WTC11 (cell line): ENCODE results near the gene RFTN1. TPM values are rescaled to one million over a fixed set of nuclear protein-coding genes. Genes with fewer than 3 reads are reported as not detected.
A peak's percentile ranks its signal among the peaks of the same experiment; 100 is the strongest.

ENCODE experiments used
- ATAC-seq: fragments of 200-7000 bp; cut with Tn5 transposase; 2 replicates; pipeline ENCODE4 v1.10.0; 2021; ENCODE audit warnings: mild to moderate bottlenecking, moderate library complexity
- CTCF ChIA-PET: fragments of 300-600 bp; sonication (Branson Sonifier 250); formaldehyde crosslinking; loops from one replicate; lab custom pipeline; 2021; ENCODE audit warnings: antibody characterized with exemption; lab: Charles Lee
- POLR2A ChIA-PET: fragments of 350-600 bp; sonication (Branson Sonifier 250); formaldehyde crosslinking; loops from one replicate; lab custom pipeline; 2021; ENCODE audit warnings: antibody characterized with exemption; lab: Charles Lee
- DNase-seq: peaks from one replicate; pipeline ENCODE4 v3.0.0; 2021; ENCODE audit warnings: low spot score
- H3K27ac Mint-ChIP-seq: 2 replicates; pipeline ENCODE4 v1.8.0; 2021; ENCODE audit warnings: mixed read lengths
- H3K27me3 Mint-ChIP-seq: 2 replicates; pipeline ENCODE4 v1.8.0; 2021; ENCODE audit warnings: low read depth, mild to moderate bottlenecking, moderate library complexity, mixed read lengths
- H3K36me3 Mint-ChIP-seq: 2 replicates; pipeline ENCODE4 v1.8.0; 2021; ENCODE audit warnings: mixed read lengths
- H3K4me1 Mint-ChIP-seq: 2 replicates; pipeline ENCODE4 v1.8.0; 2022; ENCODE audit warnings: mixed read lengths
- H3K4me3 Mint-ChIP-seq: 2 replicates; pipeline ENCODE4 v1.8.0; 2021; ENCODE audit warnings: mild to moderate bottlenecking, moderate library complexity, mixed read lengths
- H3K9me3 Mint-ChIP-seq: 2 replicates; pipeline ENCODE4 v1.8.0; 2021; ENCODE audit warnings: mixed read lengths
- ESRRA ChIP-seq: sonication (generic); formaldehyde crosslinking; IDR thresholded peaks from 2 replicates; pipeline ENCODE4 v1.8.1; 2022; ENCODE audit warnings: mild to moderate bottlenecking, missing genetic modification reagents, borderline replicate concordance
- ETV6 ChIP-seq: sonication (generic); formaldehyde crosslinking; IDR thresholded peaks from 2 replicates; pipeline ENCODE4 v1.8.1; 2022; ENCODE audit warnings: mild to moderate bottlenecking, missing genetic modification reagents
- IRF2 ChIP-seq: sonication (generic); formaldehyde crosslinking; IDR thresholded peaks from 2 replicates; pipeline ENCODE4 v1.8.0; 2022; ENCODE audit warnings: low read depth, missing genetic modification reagents, borderline replicate concordance
- KAT7 ChIP-seq: sonication (generic); formaldehyde crosslinking; IDR thresholded peaks from 2 replicates; pipeline ENCODE4 v1.8.1; 2023; ENCODE audit warnings: missing genetic modification reagents, mild to moderate bottlenecking, borderline replicate concordance
- MXD4 ChIP-seq: fragments of 250-450 bp; sonication (Bioruptor Pico); IDR thresholded peaks from 2 replicates; pipeline ENCODE4 v1.8.0; 2021; ENCODE audit warnings: mild to moderate bottlenecking, moderate library complexity, borderline replicate concordance
- MYBL2 ChIP-seq: sonication (generic); formaldehyde crosslinking; IDR thresholded peaks from 2 replicates; pipeline ENCODE4 v1.8.1; 2023; ENCODE audit warnings: mild to moderate bottlenecking, moderate library complexity, missing genetic modification reagents
- NR2C2 ChIP-seq: sonication (generic); formaldehyde crosslinking; IDR thresholded peaks from 2 replicates; pipeline ENCODE4 v1.8.0; 2022; ENCODE audit warnings: mild to moderate bottlenecking, missing genetic modification reagents
- SMAD4 ChIP-seq: sonication (generic); formaldehyde crosslinking; IDR thresholded peaks from 2 replicates; pipeline ENCODE4 v1.8.0; 2022; ENCODE audit warnings: mild to moderate bottlenecking, missing genetic modification reagents
- TEAD4 ChIP-seq: sonication (generic); formaldehyde crosslinking; IDR thresholded peaks from 2 replicates; pipeline ENCODE4 v1.8.0; 2022; ENCODE audit warnings: mild to moderate bottlenecking, missing genetic modification reagents
- ZNF138 ChIP-seq: sonication (generic); formaldehyde crosslinking; conservative IDR thresholded peaks from 2 replicates; pipeline ENCODE4 v1.8.1; 2022; ENCODE audit warnings: mild to moderate bottlenecking, moderate library complexity, missing genetic modification reagents
- ZNF396 ChIP-seq: fragments of 250-450 bp; sonication (Bioruptor Pico); IDR thresholded peaks from 2 replicates; pipeline ENCODE4 v1.8.0; 2021; ENCODE audit warnings: mild to moderate bottlenecking, moderate library complexity, borderline replicate concordance
- total RNA-seq: library from RNA; stranded (reverse); gene quantifications from 3 replicates; pipeline ENCODE4 v1.2.3, GENCODE V29; 2021
- TF ChIP-seq, protein P1 (sequence below): fragments of 250-450 bp; sonication (Bioruptor Pico); IDR thresholded peaks from 2 replicates; pipeline ENCODE4 v1.9.0; 2021; ENCODE audit warnings: moderate library complexity, mild to moderate bottlenecking, inconsistent platforms, borderline replicate concordance
- TF ChIP-seq, protein P2 (sequence below): sonication (generic); formaldehyde crosslinking; conservative IDR thresholded peaks from 2 replicates; pipeline ENCODE4 v1.8.1; 2022; ENCODE audit warnings: mild to moderate bottlenecking, missing genetic modification reagents
- TF ChIP-seq, protein P3 (sequence below): sonication (generic); formaldehyde crosslinking; IDR thresholded peaks from 2 replicates; pipeline ENCODE4 v1.8.1; 2022; ENCODE audit warnings: mild to moderate bottlenecking, moderate library complexity, missing genetic modification reagents
- TF ChIP-seq, protein P4 (sequence below): sonication (generic); formaldehyde crosslinking; conservative IDR thresholded peaks from 2 replicates; pipeline ENCODE4 v1.8.1; 2023; ENCODE audit warnings: mild to moderate bottlenecking, low read depth, missing genetic modification reagents, moderate library complexity
- TF ChIP-seq, protein P5 (sequence below): sonication (generic); formaldehyde crosslinking; IDR thresholded peaks from 2 replicates; pipeline ENCODE4 v1.8.0; 2022; ENCODE audit warnings: mild to moderate bottlenecking, missing genetic modification reagents
- TF ChIP-seq, protein P6 (sequence below): sonication (generic); formaldehyde crosslinking; IDR thresholded peaks from 2 replicates; pipeline ENCODE4 v1.8.1; 2022; ENCODE audit warnings: low read depth, mild to moderate bottlenecking, moderate library complexity, missing genetic modification reagents, borderline replicate concordance
- TF ChIP-seq, protein P7 (sequence below): sonication (generic); formaldehyde crosslinking; IDR thresholded peaks from 2 replicates; pipeline ENCODE4 v1.8.1; 2023; ENCODE audit warnings: mild to moderate bottlenecking, missing genetic modification reagents, moderate library complexity

Gene RFTN1
- total RNA-seq, 1 experiment from 2014 or later = 3.8 TPM

DNA sequence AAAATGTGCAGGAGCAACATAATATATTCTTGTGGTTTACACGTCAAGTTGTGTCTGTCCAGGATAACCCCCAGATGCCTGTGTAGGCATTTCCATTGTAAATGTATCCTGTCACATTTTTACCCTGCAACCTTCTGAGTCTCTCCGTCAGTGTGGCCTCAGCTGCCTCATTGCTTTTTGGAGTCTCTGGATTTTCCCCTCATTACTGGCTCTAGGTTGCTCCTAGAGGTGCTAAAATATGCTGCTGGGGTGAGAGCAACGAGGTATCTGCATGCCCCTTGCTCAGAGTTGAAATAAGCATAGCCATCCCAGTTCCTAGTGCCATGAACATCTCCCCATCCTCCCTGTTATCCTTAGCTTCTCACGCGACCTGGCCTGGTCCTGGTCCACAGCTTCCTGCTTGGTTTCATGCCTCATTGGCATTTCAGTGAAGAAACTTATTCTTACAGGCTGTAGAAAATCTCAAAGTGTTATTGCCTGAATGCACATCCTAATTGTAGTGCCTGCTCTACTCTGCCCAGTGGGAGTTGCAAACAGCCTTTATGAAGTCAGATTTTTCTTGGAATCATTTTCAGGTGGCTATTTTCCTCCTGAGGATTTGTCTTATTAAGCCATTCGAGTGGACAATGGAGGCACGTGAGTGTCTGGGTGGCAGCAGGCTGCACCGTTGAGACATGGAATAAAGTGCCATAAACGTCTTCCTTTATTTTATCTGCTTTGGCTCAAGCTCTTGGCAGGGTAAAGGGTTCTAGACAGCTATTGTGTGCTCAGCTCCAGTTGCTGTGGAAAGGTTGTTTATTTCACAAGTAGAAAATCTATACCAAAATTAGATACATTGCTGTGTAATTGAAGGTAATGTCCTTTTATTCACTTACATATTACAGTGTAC, 215.3 kb downstream of the RFTN1 start:
- TF ChIP-seq ETV6 (CRISPR knock-in tag) = no peak
- no peak for TF ChIP-seq NR2C2 (CRISPR knock-in tag)
- no peak for TF ChIP-seq IRF2 (CRISPR knock-in tag)
- TF ChIP-seq, protein P1, sequence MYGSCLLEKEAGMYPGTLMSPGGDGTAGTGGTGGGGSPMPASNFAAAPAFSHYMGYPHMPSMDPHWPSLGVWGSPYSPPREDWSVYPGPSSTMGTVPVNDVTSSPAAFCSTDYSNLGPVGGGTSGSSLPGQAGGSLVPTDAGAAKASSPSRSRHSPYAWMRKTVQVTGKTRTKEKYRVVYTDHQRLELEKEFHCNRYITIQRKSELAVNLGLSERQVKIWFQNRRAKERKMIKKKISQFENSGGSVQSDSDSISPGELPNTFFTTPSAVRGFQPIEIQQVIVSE = no peak
- TF ChIP-seq, protein P2, sequence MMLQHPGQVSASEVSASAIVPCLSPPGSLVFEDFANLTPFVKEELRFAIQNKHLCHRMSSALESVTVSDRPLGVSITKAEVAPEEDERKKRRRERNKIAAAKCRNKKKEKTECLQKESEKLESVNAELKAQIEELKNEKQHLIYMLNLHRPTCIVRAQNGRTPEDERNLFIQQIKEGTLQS = no peak
- TF ChIP-seq ZNF138 (CRISPR knock-in tag) = no peak
- TF ChIP-seq, protein P3, sequence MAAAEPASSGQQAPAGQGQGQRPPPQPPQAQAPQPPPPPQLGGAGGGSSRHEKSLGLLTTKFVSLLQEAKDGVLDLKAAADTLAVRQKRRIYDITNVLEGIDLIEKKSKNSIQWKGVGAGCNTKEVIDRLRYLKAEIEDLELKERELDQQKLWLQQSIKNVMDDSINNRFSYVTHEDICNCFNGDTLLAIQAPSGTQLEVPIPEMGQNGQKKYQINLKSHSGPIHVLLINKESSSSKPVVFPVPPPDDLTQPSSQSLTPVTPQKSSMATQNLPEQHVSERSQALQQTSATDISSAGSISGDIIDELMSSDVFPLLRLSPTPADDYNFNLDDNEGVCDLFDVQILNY (CRISPR knock-in tag) = no peak
- no peak for TF ChIP-seq ESRRA (CRISPR knock-in tag)
- no peak for TF ChIP-seq KAT7
- TF ChIP-seq, protein P4, sequence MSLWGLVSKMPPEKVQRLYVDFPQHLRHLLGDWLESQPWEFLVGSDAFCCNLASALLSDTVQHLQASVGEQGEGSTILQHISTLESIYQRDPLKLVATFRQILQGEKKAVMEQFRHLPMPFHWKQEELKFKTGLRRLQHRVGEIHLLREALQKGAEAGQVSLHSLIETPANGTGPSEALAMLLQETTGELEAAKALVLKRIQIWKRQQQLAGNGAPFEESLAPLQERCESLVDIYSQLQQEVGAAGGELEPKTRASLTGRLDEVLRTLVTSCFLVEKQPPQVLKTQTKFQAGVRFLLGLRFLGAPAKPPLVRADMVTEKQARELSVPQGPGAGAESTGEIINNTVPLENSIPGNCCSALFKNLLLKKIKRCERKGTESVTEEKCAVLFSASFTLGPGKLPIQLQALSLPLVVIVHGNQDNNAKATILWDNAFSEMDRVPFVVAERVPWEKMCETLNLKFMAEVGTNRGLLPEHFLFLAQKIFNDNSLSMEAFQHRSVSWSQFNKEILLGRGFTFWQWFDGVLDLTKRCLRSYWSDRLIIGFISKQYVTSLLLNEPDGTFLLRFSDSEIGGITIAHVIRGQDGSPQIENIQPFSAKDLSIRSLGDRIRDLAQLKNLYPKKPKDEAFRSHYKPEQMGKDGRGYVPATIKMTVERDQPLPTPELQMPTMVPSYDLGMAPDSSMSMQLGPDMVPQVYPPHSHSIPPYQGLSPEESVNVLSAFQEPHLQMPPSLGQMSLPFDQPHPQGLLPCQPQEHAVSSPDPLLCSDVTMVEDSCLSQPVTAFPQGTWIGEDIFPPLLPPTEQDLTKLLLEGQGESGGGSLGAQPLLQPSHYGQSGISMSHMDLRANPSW = no peak
- TF ChIP-seq, protein P5, sequence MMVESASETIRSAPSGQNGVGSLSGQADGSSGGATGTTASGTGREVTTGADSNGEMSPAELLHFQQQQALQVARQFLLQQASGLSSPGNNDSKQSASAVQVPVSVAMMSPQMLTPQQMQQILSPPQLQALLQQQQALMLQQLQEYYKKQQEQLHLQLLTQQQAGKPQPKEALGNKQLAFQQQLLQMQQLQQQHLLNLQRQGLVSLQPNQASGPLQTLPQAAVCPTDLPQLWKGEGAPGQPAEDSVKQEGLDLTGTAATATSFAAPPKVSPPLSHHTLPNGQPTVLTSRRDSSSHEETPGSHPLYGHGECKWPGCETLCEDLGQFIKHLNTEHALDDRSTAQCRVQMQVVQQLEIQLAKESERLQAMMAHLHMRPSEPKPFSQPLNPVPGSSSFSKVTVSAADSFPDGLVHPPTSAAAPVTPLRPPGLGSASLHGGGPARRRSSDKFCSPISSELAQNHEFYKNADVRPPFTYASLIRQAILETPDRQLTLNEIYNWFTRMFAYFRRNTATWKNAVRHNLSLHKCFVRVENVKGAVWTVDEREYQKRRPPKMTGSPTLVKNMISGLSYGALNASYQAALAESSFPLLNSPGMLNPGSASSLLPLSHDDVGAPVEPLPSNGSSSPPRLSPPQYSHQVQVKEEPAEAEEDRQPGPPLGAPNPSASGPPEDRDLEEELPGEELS = no peak
- TF ChIP-seq TEAD4 = no peak
- no peak for TF ChIP-seq ZNF396 (CRISPR knock-in tag)
- TF ChIP-seq, protein P6, sequence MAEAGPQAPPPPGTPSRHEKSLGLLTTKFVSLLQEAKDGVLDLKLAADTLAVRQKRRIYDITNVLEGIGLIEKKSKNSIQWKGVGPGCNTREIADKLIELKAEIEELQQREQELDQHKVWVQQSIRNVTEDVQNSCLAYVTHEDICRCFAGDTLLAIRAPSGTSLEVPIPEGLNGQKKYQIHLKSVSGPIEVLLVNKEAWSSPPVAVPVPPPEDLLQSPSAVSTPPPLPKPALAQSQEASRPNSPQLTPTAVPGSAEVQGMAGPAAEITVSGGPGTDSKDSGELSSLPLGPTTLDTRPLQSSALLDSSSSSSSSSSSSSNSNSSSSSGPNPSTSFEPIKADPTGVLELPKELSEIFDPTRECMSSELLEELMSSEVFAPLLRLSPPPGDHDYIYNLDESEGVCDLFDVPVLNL (CRISPR knock-in tag) = no peak
- no peak for TF ChIP-seq SMAD4 (CRISPR knock-in tag)
- no peak for TF ChIP-seq MYBL2 (CRISPR knock-in tag)
- TF ChIP-seq, protein P7, sequence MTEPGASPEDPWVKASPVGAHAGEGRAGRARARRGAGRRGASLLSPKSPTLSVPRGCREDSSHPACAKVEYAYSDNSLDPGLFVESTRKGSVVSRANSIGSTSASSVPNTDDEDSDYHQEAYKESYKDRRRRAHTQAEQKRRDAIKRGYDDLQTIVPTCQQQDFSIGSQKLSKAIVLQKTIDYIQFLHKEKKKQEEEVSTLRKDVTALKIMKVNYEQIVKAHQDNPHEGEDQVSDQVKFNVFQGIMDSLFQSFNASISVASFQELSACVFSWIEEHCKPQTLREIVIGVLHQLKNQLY (CRISPR knock-in tag) = no peak
- no peak for TF ChIP-seq MXD4 (CRISPR knock-in tag)
- no peaks in the 10 kb centered on the region for H3K27me3 Mint-ChIP-seq
- POLR2A ChIA-PET = no interaction called here
- no peak for DNase-seq
- H3K9me3 Mint-ChIP-seq = peaks cover 24% of the 10 kb centered on the region
- H3K4me1 Mint-ChIP-seq = peaks cover 46% of the 10 kb centered on the region
- CTCF ChIA-PET = no interaction called here
- no peak for ATAC-seq
- no peak overlapping the region for H3K4me3 Mint-ChIP-seq
- H3K27ac Mint-ChIP-seq = peak overlapping the region; percentile 62
- peaks cover 55% of the 10 kb centered on the region for H3K36me3 Mint-ChIP-seq
